Cardiac septum (tissue), 1 donor: ENCODE measurements around the gene KDSR. TPM values are rescaled to one million over a fixed set of nuclear protein-coding genes. Genes with fewer than 3 reads are reported as not detected.

Experiments used
- DNase-seq: peaks from one replicate; pipeline ENCODE4 v3.0.0-alpha.2; 2020; ENCODE audit warnings: low spot score
- intact Hi-C: fragments of 100-400 bp; cut with DNase I; formaldehyde crosslinking; loops from one replicate; pipeline ENCODE4 v1.14.0; 2022
- total RNA-seq: library from RNA; stranded (reverse); fragmentation: NEBNext Ultra II Directional; extraction: Animal tissue kit (Norgen Biotek cat#: 25700); gene quantifications from one replicate; pipeline ENCODE4 v1.2.1, GENCODE V29; 2021
- donor health status: DM: no; HTN: no; CAD: no.

The KDSR gene
- total RNA-seq, 1 donor from 2014 or later, result 54.3 TPM

DNA sequence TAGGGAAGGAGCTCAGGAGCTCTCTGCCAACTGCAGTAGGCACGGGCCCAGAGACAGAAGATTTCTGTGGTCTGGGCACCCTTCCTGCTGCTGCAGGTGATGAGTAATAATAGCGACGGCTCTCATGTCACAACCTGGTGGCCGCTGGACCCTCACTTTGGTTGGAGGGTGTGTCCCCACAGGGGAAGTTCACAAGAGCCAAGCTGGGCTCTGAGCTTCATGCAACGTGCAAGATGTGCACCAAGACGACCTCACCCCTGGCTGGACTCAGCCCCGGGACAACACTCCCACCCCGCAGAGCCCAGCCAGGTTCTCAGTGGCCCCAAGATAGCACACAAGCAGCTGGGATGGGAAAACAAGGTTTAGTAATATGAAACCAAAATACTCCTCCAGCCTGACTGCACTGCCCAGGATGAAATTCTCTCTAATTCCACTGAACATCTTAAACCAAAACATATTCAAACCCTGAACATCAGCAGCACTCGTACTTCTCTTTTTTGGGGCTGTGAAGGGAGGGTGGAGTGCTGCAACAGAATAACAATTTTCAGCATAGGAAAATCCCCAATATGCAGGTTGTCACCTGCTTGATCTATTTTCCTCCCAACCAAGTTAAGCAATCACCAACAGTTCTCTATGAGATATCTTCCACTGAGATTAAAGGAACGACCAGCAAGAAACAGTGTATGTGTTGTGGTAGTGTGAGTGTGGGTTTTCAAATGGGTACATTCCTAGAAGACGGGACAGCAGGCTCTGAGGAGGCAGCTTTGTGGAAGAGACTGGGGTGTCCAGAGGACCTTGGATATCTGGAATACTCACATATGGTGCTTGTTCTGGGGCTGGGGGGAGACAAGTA, 73.9 kb downstream of the KDSR start:
- intact Hi-C loops, result no loop called here
- no peak for DNase-seq

- intact Hi-C loops, result no loop called here
- no peak for DNase-seq
These were observed 75.7 kb downstream of the KDSR start for GRCh38 chr18:63291278-63291677.

DNA sequence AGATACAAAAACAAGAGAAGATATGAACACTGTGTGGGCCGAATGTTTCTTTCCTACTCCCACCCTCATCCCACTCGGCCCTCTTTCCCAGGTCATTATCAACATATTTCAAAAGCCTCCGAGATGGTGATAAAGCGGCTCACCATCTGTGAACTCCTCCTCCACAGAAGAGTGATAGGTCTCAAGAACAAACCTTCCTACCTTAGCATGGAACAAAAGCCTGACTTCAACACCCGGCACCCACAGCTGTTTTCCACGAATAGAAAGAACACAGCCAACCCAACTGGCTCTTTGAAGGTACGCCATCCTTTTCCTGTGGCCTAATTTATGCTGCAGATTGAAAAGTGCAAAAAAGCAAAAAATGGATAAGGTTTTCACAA, 76.2 kb downstream of the KDSR start:
- DNase-seq, result no peak
- intact Hi-C loops, result no loop called here

- intact Hi-C loops, result no loop called here
- DNase-seq, result no peak
These were observed 76.7 kb downstream of the KDSR start for GRCh38 chr18:63290166-63290820.

DNA sequence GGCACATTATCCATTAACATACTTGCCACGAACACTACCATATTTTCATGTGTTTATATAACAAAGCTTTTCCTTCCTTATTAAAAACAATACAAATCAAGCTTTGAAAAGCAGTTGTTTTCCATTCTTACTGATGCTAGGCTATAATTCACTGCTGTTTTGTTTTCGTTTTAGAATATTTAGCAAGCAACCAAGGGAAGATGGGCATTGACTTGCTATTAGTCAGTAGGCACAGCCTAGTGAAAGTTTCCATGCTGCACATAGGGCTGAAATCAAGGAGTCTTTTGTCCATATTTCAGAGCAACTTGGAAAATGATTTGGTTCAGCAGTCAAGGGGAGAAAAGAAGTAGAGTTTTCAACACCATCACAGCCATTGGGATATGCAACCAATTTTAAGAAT, 78.7 kb downstream of the KDSR start:
- DNase-seq, result no peak
- intact Hi-C loops, result no loop called here

DNA sequence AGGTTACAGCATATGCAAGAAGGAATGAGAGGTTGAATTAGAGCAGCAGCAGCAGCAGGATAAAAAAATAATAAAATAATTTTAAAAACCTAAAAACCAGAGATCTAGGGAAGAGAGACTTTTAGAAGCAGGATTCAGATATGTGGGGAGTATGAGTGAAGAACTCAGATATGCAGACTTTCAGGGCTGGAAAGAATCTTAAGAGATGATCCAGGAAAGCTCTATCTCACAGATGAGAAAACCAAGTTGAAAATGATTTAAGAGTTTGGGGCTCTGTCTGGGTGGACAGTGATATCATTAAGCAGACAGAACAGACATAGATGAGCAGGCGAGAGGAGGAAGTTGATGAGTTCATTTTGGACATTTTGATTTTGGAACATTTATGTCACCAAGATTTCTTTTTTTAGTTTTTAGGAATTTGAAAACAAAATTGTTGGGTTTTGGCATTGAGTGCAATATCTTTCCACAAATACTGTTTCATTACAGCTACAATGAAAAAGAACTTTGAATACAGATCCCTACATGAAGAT, 79.2 kb downstream of the KDSR start:
- DNase-seq, result no peak
- intact Hi-C loops, result no loop called here

GRCh38 chr18:63286926-63287325, 80.1 kb downstream of the KDSR start:
- no peak for DNase-seq
- intact Hi-C loops, result no loop called here

DNA sequence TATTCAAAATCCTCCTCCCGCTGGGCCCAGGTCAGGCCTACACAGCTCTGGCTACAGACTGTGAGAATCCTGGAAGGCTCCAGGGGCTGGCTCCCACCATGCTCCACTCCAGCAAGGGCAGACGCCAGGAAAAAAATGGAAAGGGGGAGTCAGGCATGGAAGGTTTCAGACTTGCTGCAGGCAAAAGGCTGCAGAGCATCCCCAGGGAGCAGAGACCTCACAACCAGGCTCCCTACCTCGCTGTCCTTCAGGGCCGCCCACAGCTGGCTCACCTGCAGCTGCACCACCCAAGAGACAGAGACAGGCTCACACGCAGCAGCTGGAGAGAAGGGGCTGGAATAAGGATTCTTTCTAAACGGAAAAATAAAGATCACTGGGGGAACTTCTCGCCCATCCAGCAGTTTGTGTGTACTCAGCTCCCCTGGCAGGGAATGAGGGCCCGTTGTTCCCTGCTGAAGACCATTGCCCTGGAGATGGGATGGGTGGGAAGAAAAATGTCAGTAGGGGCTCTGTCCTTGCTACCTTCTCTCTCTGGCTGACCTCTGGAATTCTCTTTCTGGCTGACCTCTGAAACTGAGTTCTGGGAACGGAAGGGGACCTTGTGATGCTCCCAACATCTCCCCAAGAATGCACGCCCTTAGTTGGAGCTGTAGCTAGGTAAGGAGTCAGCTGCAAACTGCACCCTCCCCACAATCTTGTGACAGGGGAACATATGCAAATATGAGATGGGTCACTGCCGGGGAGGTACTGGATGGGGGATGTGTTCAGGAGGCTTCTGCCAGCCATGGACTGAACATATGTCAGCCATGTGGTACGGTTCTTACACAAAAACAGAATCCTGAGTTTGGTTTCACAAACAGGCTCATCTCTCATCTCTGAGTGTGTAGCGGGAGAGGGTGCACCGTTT, 81.9 kb downstream of the KDSR start:
- intact Hi-C loops, result no loop called here

GRCh38 chr18:63284173-63284799, 82.7 kb downstream of the KDSR start:
- intact Hi-C loops, result no loop called here
- no peak for DNase-seq

More for the DNA sequence above, 81.9 kb downstream of the KDSR start:
- peak; percentile 19 for DNase-seq

GRCh38 chr18:63283305-63284094, 83.5 kb downstream of the KDSR start:
- DNase-seq, result no peak
- intact Hi-C loops, result no loop called here

- intact Hi-C loops, result no loop called here
- DNase-seq, result no peak
These were observed 84.2 kb downstream of the KDSR start for GRCh38 chr18:63282793-63283192.

Other genes with a start within 250 kb of the KDSR start
- gene BCL2, start 47.4 kb downstream of the KDSR start, total RNA-seq, result 25.9 TPM
- gene VPS4B, start 55.3 kb upstream of the KDSR start, total RNA-seq, result 22.4 TPM
- not detected for gene SERPINB5, start 109.8 kb upstream of the KDSR start, total RNA-seq
- gene SERPINB12, start 175.2 kb upstream of the KDSR start, total RNA-seq, result not detected
- gene SERPINB13, start 220.1 kb upstream of the KDSR start, total RNA-seq, result not detected